Measurements from ENCODE around the gene SLCO2B1.

The SLCO2B1 gene

DNA sequence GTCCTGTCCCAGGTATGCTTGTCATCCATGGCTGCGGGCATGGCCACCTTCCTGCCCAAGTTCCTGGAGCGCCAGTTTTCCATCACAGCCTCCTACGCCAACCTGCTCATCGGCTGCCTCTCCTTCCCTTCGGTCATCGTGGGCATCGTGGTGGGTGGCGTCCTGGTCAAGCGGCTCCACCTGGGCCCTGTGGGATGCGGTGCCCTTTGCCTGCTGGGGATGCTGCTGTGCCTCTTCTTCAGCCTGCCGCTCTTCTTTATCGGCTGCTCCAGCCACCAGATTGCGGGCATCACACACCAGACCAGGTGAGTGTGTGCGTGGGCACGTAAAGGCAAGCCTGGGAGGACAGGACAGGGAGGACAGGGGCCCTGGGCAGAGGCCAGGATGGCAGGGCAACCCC lies 42.4 kb downstream of the SLCO2B1 start:
- DNase-seq (ENCODE audit: low read depth, low spot score), result no peak

DNA sequence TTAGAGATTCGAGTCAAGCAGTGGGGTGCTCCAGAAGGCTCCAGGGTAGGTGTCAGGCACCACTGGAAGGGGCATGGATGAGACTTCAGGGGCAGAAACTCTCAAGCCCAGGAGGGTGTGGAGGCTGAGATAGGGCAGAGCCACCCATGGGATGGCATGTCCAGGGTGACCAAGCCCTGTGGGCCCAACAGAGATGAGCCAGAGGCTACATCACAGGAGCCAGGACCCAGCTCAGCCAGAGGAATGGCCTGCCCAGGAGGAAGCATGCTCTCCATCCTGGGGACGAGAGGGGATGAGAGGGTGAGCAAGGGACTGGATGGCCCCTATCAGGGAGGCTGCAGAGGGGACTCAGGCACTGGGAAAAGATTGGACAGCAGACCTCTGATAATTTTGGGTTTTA lies 42.8 kb downstream of the SLCO2B1 start:
- DNase-seq (ENCODE audit: low read depth, low spot score), result no peak

DNA sequence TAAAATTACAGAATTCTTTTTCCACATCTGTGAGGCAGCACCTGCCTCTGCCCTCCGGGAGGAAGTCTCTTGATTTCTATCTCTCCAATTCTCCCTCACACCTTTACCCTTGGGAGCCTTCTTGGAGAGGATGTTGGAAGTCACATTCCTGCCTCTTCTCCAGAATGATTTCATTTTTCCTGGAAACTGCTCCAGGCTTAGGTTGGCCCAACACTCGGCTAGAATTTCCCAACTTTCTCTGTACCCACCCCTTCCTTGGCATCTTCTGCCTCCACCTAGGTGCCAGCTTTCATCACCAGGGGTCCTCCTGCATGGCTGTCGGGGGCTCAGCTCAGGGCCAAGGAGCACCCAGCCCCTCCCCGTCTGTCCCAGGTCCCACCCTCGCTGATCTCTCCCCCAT lies 43.2 kb downstream of the SLCO2B1 start:
- no peak for DNase-seq (ENCODE audit: low read depth, low spot score)

DNA sequence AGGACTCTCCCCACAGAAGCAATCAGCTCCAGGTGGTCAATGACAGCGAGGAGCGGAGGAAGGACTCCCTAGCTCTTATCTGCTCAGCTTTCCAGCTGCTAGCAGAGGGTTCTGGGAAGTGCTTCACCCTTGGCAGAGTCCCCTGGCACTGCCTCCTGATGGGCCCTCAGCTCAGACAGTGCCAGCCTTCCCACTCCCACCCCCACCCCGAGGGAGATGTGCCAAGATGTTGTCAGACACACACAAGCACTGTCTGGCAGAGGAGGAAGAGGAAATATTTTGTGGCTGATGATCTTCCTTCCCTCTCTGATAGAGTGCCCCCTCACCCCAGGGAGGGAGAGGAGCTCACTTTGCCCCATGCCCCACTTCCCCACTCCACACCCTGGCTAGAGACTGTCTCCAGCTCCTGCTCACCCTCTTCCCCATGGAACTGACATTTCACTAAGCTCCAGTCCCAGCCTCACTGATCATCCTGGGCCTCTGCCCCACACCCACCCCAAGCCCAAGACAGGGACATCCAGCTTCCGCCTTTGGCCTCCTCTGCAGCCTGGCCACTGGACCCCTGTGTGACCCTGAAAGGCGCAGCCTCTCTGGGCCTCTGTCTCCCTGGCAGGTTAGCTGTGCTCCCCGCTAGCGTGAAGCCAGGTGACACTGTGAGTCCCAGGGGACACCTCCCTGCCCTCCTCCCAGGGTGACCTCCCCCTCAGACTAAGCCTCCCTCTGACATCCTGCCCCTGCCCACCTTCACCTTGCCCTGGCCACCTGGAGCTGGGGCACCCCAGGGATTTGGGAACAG lies 44.5 kb downstream of the SLCO2B1 start:
- no peak for DNase-seq (ENCODE audit: low read depth, low spot score)

DNA sequence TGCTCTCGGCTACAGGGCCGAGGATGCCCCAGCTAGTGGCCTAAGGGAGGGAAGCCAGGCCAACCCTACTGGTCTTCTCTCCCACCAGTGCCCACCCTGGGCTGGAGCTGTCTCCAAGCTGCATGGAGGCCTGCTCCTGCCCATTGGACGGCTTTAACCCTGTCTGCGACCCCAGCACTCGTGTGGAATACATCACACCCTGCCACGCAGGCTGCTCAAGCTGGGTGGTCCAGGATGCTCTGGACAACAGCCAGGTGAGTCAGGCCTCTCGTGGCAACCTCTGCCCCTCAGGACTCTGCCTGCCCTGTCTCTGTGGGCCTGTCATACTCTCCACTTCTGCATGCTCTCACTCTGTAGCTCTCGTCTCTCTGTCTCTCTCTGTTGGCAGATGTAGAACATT lies 45.5 kb downstream of the SLCO2B1 start:
- DNase-seq (ENCODE audit: low read depth, low spot score), result no peak

DNA sequence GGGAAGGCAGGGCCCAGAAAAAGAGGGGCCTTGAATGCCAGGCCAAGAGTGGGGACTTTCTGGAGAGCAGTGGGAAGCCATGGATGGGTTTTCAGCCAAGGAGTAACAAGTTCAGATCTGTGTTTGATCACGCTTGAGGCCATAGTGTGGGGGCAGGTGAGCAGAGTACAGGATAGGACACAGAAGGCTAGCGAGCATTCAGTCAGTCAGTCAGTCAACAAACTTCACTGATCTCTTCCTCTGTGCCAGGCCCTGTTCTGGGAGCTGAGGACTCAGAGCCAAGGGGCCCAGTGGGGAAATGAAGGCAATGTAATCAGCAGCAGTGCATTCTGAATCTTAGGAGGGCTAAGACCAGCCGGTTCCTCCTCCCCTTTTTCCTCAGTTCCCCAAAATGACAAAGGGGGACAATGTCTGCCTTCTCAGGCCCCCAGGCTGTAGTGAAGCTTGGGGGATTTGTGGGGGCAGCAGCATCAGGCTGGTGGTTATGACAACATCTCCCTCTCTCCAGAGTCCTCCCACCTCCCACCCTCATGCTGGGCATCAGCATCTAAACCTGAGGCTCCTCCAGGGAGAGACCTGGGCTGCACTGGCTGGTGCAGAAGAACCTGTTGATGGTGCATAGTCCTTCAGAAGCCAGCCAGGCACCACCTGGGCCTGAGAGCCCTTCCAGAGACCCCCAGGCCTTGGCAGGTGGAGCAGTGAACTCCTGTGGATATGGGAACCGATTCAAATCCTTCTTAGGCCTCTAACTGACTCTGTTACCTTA lies 46.8 kb downstream of the SLCO2B1 start:
- no peak for DNase-seq (ENCODE audit: low read depth, low spot score)

DNA sequence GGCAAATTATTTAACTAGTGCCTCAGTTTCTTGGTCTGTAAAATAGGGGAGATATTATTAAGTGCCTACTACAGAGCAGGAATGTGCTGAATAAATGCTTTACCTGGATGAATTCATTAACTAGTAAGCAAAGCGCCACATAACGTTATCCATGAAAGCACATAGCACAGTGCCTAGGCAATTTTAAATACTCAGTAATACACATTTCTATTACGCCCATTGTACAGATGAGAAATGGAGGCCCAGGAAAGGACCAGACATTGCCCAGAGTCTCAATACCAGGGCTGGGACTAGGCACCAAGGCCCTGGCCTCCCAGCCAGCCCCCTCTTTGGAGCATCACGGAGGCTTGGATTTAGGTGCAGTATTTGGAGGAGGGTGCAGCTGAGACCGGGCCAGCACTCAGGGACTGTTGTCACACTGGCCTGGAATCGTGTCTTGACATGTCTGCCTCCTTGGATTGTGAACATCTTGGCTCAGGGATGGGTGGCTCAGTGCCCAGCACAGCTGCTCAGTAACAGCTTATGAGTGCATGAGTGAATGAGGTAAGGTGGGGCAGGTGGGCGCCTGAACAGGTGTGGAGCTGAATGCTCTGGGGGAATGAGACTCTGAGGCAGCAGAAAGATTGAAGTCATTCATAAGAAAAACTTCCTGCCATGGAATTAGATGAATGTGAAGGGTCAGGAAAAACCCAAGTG lies 47.5 kb downstream of the SLCO2B1 start:
- no peak for DNase-seq (ENCODE audit: low read depth, low spot score)

DNA sequence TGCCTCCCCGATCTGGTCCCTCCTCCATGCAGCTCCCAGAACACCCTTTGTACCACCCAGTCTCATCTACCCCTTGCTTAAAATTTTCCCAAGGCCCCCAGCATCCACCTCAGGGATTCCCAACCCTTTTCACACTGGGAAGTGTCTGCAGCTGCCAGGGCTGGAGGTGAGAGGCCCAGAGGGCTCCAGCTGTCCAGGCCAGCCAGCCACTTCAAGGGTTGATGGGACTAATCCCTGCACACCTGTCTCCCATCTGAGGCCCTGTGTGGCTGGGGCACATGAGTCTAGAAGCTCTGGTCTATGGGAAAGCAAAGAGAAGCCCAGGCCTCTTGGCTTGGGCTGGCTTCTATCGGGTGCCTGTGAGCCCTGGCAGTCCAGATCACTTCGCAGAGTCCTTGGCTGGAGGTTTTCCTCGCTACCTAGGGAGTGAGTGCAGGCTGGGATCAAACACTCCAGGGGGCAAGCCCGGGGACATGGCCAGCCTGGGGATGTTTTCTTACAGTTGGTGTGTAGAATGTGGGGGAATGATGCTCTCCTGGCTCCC lies 48.6 kb downstream of the SLCO2B1 start:
- DNase-seq (ENCODE audit: low read depth, low spot score), result no peak

DNA sequence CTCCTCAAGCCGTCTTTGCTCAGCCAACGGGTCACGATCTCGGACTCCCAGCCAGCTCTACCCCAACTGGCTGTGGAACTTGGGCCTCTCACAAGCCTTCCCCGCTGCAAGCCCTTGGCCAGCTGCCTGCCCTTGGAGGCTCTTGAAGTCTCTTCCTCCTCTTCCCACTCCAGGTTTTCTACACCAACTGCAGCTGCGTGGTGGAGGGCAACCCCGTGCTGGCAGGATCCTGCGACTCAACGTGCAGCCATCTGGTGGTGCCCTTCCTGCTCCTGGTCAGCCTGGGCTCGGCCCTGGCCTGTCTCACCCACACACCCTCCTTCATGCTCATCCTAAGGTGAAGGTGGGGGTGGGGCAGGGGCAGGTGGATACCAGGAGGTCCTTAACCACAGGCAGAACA lies 49.1 kb downstream of the SLCO2B1 start:
- DNase-seq (ENCODE audit: low read depth, low spot score), result no peak

DNA sequence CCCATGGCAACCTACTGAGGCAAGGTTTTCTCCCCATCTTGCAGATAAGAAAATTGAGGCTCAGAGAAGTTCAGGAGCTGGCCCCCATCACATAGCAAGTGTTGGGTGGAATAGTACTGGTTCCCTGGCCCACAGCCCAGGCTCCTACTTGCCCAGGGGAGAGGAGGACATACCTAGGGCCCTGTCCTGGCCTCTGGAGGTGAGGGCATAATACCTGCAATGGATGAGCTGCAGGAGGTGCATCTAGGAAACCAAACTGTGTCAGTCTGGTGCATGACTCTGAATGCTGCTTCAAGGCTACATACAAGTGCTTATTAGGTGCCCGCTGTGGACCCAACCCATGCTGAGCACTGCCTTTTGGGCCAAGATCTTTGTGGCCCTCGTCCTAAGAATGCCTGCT lies 49.6 kb downstream of the SLCO2B1 start:
- DNase-seq (ENCODE audit: low read depth, low spot score), result no peak

DNA sequence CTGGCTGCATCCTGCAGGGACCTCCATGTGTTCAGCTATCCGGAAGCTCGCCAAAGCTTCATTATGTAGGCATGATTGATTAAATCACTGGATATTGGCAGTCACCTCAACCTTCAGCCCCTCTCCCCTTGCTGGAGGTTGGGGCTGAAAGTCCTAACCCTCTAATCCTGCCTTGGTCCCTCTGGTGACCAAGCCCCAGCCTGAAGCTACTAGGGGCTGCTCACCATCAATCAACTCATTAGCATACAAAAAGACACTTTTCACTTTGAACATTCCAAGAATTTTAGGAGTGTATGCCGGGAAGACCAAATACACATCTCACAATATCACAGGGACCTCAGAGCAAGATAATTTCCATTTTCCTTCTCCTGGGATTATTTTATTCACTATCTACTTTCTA lies 50.9 kb downstream of the SLCO2B1 start:
- DNase-seq (ENCODE audit: low read depth, low spot score), result no peak

DNA sequence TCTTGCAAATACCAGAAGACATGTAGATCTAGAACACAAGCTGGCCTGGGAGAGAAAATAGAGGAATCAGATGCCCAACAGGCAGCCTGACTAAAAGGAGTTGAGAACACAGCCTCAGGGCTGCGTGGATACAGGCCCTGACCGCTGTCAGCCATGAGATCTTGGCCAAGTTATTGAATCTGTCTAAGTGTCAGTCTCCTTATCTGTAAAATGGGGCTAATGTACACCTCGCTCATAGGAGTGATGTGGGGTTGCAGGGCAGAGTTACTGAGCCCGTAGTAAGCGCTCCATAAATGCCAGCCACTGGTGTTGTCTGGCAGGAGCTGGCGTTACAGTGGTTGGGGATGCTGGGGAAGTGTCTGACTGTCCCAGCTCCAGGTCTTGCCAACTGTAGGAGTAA lies 51.3 kb downstream of the SLCO2B1 start:
- DNase-seq (ENCODE audit: low read depth, low spot score), result no peak

DNA sequence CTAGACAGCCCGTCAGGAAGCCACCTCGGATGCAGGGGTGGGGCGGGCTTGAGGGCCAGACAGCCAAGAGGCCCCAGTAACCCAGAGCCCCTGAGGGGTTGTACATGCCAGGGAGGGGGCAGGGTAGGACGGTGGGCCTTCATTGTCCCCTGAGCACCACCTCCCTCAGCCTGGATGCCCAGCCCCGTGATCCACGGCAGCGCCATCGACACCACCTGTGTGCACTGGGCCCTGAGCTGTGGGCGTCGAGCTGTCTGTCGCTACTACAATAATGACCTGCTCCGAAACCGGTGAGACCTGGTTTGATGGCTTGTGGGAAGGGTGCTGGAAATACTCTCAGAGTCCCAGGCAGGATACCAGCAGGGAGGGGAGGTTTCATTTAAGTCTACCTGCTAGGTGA lies 52.2 kb downstream of the SLCO2B1 start:
- DNase-seq (ENCODE audit: low read depth, low spot score), result no peak

DNA sequence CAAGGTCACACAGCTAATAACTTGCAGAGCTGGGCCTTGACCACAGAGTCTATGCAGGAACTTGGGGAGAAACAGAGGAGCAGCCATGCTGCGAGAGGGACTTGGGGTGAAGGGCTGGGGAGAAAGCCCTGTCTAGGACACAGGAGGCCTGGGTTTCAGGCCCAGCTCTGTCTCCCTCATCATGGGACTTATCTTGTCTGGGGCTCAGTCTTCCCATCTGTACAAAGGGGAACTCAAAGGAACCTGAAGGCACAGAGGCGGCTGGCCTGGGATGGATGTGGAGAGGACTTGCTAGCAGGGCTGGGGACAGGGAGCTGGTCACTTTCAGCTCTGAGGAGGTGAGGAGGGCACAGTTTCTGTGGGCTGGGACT lies 52.7 kb downstream of the SLCO2B1 start:
- DNase-seq (ENCODE audit: low read depth, low spot score), result no peak

DNA sequence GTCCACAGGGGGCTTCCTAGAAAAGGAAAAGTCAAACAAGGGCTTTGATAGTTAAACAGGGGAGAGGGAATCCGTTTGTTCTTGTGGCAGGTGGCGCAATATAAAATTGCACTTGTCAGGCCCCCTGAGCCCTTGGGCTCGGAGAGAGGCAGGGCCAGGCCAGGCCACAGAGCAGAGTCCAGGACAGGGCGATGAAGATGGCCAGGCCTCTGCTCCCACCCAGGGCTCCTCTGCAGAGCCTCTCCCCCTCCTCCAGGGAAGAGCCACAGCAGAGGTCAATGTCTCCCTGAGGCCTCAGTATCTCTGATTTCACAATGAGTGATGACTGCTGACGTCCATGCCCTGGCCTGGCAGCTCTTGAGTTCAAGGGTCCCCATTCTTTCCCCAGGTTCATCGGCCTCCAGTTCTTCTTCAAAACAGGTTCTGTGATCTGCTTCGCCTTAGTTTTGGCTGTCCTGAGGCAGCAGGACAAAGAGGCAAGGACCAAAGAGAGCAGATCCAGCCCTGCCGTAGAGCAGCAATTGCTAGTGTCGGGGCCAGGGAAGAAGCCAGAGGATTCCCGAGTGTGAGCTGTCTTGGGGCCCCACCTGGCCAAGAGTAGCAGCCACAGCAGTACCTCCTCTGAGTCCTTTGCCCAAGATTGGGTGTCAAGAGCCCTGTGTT lies 53.2 kb downstream of the SLCO2B1 start:
- no peak for DNase-seq (ENCODE audit: low read depth, low spot score)

DNA sequence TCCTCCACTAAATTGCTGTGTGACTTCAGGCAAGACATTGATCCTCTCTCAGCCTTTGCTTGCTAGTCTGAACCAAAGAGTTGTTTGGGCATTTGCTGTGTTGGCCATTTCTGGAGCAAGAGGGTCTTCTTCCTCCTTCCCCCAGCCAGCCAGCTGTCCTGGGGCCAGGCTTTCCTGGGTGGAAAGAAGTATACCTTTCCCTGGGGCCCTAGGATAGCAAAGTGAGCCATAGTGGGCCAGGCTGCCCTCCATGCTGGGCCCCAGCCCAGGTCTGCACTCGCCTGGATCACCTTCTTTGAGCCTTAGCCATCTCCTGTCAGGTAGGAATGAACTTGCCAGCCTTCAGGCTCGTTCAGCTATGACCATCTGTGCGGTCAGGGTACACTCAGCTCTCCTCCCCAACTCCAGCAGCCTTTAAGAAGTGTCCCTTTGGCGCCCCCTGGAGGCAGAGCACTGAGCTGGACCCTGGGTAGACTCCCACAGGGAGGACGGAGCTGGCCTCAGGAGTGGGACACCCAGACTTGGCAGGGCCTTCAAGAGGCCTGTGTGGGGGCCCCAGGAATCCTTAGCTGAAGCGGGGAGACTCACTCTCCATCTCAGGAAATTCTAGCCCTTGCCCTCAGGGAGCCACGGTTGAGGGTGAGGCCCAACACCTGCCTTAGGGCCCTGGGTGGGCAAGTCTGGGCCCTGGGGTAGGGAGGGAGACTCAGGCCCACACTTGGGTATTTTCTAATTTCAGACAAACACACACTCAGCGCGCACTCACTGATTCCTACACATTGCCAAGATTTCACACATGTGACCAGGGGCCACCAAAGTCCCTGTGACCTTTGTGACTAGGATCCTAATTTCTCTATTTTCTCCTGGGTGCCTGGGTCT lies 54.0 kb downstream of the SLCO2B1 start:
- peak; percentile 86 for DNase-seq (ENCODE audit: low read depth, low spot score)

DNA sequence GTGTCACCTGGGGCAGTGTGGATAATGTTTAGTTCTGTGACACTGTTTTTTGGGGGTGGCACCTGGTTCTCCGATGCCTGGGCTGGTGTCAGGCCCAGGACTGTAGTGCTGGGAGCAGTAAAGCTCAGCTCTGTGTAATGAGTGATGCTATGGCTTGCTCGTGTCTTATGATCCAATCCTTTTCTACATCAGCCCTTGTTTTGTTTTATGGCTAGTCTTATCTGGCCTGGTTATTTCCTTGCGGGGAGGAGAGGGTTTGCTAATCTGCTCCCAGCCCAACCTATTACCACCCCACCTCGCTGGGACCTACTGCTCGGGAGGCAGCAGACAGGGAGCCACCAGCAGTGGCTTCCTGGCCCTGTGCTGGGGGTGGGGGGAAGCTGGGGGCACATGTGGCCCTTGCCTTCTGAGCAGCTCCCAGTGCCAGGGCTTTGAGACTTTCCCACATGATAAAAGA lies 54.7 kb downstream of the SLCO2B1 start:
- DNase-seq (ENCODE audit: low read depth, low spot score), result no peak

DNA sequence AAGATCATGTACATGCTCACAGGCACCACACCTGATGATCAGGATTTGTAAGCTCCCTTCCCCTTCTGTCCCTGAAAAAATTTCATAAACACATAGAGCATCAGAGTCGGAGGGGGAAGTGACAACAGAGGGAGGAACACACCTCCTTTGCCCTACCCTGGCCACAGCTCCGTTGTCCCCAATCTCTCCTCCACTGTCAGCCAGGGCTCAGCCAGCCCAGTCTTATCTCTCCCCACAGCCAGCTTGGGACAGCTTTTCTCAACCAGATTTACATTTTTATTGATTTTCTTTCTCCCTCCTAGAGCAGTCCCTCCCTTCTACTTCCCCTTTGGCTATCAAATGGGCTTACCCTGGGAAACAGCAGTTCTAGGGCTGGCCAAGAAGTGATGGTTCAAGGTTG lies 57.5 kb downstream of the SLCO2B1 start:
- DNase-seq (ENCODE audit: low read depth, low spot score), result no peak

DNA sequence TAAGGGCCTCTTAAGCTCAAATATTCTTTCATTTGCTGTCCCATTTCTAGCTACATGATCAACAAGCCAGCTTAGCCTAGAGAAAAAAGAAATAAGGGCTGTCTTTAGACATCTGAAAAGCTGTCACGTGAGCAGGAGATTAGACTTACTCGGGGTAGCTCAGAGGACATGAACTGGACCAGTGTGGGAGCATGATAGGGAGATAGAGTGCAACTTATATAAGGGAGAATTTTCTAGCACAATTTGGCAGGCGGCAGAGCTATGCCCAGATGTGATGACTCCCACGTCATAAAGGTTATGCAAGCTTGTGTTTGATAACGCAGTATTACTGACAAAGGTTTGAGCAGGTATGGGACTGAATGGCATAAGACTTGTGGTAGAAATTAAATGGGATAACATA lies 61.5 kb downstream of the SLCO2B1 start:
- DNase-seq (ENCODE audit: low read depth, low spot score), result no peak

DNA sequence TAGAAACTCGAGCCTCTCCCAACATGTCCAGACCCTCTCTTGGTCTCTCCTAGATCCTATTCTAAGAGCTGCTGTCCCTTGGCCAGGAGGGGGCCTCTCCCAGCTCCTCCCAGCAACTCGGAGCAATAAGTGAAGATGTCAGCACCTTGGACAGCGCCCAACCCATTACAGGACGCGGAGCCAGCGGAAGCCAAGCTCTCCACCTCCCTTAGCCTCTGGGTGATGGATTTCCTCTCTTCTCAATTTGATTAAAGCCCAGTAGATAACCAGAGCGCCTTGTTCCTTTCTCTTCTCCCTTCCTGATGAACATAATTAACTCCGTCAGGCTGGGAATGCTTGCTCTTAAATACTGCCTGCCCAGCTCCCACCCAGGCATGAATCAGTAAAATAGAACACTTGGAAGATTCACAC lies 63.5 kb downstream of the SLCO2B1 start:
- DNase-seq (ENCODE audit: low read depth, low spot score), result peak; percentile 90

DNA sequence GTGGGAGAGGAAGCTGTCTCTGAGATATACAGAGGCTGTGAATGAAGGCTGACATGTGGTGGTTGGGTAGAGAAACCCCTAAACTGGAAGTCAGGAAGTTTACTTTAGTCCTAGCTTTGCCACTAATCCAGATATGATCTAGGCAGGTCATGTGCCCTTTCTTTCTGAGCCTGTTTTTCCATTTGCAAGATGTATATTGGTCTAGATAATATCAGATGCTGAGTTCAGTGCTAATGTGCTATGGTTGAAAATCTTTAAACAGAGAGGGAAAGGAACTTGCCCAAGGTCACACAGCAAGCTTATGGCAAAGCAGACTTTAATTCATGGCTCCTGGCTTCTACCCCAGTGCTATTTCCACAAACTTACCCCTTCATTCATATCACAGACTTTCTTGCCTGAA lies 63.9 kb downstream of the SLCO2B1 start:
- no peak for DNase-seq (ENCODE audit: low read depth, low spot score)

All from astrocyte of the hippocampus (primary cell).